Uterus (tissue), 4 donors: ENCODE results near the gene GDF9. TPM values are rescaled to one million over a fixed set of nuclear protein-coding genes. Genes with fewer than 3 reads are reported as not detected.
A peak's percentile ranks its signal among the peaks of the same experiment; 100 is the strongest.

Experiments
- DNase-seq, 2 donors: peaks; one replicate each; pipeline ENCODE4 v3.0.0-alpha.2; 2019 to 2020
- H3K27ac ChIP-seq, 2 donors: fragments of 200-600 bp; sonication (generic); 1 replicate in 1 of 2; 2 replicates in 1 of 2; pipeline ENCODE4 v1.5.1; 2016 to 2018
- H3K27me3 ChIP-seq, 2 donors: fragments of 200-600 bp; sonication (generic); one replicate each; pipeline ENCODE4 v1.5.1; 2018 to 2019; ENCODE audit warnings: control low read depth in 1 of 2
- H3K36me3 ChIP-seq, 2 donors: fragments of 200-600 bp; sonication (generic); one replicate each; pipeline ENCODE4 v1.5.1; 2019; ENCODE audit warnings: control low read depth in 1 of 2
- H3K4me1 ChIP-seq, 2 donors: fragments of 200-600 bp; sonication (generic); one replicate each; pipeline ENCODE4 v1.5.1; 2018 to 2019; ENCODE audit warnings: control low read depth in 1 of 2
- H3K4me3 ChIP-seq, 2 donors: fragments of 200-600 bp; sonication (generic); 1 replicate in 1 of 2; 2 replicates in 1 of 2; pipeline ENCODE4 v1.5.1; 2018 to 2019; ENCODE audit warnings: mild to moderate bottlenecking in 1 of 2
- H3K9me3 ChIP-seq, 2 donors: fragments of 200-600 bp; sonication (generic); one replicate each; pipeline ENCODE4 v1.5.1; 2019; ENCODE audit warnings: control low read depth in 1 of 2
- POLR2A ChIP-seq, 2 donors: fragments of 450-650 bp; IDR thresholded peaks; one replicate each; pipeline ENCODE4 v1.6.1; 2016; ENCODE audit warnings: antibody characterized with exemption in 2 of 2, mild to moderate bottlenecking in 1 of 2, moderate library complexity in 1 of 2
- intact Hi-C: fragments of 100-400 bp; cut with DNase I; formaldehyde crosslinking; loops from one replicate; pipeline ENCODE4 v1.15.1; 2023; ENCODE audit warnings: low total_unique reads
- total RNA-seq, 4 donors: library from RNA; depleted of rRNA in 3 of 4; stranded (reverse); fragments of >200 nt in 3 of 4; gene quantifications; one replicate each; pipeline versions ENCODE4 v1.1.0 to v1.2.4, GENCODE V29; 2014 to 2023
- TF ChIP-seq, protein P1 (sequence below), 4 experiments: fragments of 200-600 bp in 2 of 4; fragments of 450-650 bp in 2 of 4; sonication (generic) in 2 of 4; IDR thresholded peaks; one replicate each; pipeline ENCODE4 v1.5.1; 2016 to 2019; ENCODE audit warnings: antibody characterized with exemption in 4 of 4, mild to moderate bottlenecking in 2 of 4, moderate library complexity in 1 of 4
- donor health status: DM: yes; HTN: yes; CAD: no.

GDF9 gene
- total RNA-seq, 4 donors from 2014 or later = 0.18 to 1.8 (median 0.62) TPM; not detected in 1

- intact Hi-C loops = no loop called here
- no peak overlapping the region for H3K27ac ChIP-seq
- no peak for DNase-seq
- H3K27me3 ChIP-seq = no peaks in the 10 kb centered on the region
- H3K36me3 ChIP-seq = no peaks in the 10 kb centered on the region
- TF ChIP-seq POLR2A (IDR thresholded peaks at IDR 0.05) = no peak
- TF ChIP-seq, protein P1, sequence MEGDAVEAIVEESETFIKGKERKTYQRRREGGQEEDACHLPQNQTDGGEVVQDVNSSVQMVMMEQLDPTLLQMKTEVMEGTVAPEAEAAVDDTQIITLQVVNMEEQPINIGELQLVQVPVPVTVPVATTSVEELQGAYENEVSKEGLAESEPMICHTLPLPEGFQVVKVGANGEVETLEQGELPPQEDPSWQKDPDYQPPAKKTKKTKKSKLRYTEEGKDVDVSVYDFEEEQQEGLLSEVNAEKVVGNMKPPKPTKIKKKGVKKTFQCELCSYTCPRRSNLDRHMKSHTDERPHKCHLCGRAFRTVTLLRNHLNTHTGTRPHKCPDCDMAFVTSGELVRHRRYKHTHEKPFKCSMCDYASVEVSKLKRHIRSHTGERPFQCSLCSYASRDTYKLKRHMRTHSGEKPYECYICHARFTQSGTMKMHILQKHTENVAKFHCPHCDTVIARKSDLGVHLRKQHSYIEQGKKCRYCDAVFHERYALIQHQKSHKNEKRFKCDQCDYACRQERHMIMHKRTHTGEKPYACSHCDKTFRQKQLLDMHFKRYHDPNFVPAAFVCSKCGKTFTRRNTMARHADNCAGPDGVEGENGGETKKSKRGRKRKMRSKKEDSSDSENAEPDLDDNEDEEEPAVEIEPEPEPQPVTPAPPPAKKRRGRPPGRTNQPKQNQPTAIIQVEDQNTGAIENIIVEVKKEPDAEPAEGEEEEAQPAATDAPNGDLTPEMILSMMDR (IDR thresholded peaks at IDR 0.05) = no peak
- no peak overlapping the region for H3K4me3 ChIP-seq
- H3K4me1 ChIP-seq = peaks cover 0 to 5% of the 10 kb centered on the region in 2 donors
- H3K9me3 ChIP-seq = no peaks in the 10 kb centered on the region
Measured at GRCh38 chr5:132890817-132891216, 24.5 kb upstream of the GDF9 start.

DNA sequence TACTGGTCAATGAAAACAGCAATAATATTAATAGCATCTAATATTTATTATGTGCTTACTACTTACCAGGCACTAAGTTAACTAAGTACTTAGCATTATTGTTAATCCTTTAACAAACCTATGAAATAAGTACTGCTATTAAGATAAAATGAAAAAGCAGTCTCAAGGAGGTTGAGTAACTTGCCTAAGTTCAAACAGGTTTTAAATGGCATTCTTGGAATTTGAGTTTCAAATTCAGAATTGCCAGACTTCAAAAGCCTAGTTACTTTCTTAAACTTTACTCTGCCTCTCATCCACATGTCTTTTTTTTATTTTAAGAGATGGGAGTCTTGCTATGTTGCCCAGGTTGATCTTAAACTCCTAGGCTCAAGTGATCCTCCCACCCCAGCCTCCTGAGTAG is 23.2 kb upstream of the GDF9 start:
- H3K36me3 ChIP-seq = no peaks in the 10 kb centered on the region

GRCh38 chr5:132887283-132887682 is 21.0 kb upstream of the GDF9 start:
- Histone ChIP-seq H3K27ac (no peak overlapping the region), H3K36me3 (no peaks in the 10 kb centered on the region), H3K27me3 (no peaks in the 10 kb centered on the region), H3K4me3 (no peak overlapping the region), H3K9me3 (no peaks in the 10 kb centered on the region), H3K4me1 (no peaks in the 10 kb centered on the region)
- no peak for TF ChIP-seq POLR2A (IDR thresholded peaks at IDR 0.05)
- TF ChIP-seq, protein P1 (IDR thresholded peaks at IDR 0.05) = no peak
- DNase-seq = no peak
- intact Hi-C loops = loop anchor here (10.0 kb wide), 1 partner anchor 62 kb away; no protein-coding TSS in a partner anchor

More for the DNA sequence above, 23.2 kb upstream of the GDF9 start:
- H3K27ac ChIP-seq = no peak overlapping the region
- TF ChIP-seq POLR2A (IDR thresholded peaks at IDR 0.05) = no peak
- TF ChIP-seq, protein P1 (IDR thresholded peaks at IDR 0.05) = no peak
- no peaks in the 10 kb centered on the region for H3K9me3 ChIP-seq
- no peaks in the 10 kb centered on the region for H3K27me3 ChIP-seq
- H3K4me1 ChIP-seq = no peaks in the 10 kb centered on the region
- intact Hi-C loops = loop anchor here (10.0 kb wide), 1 partner anchor 65 kb away; no protein-coding TSS in a partner anchor
- no peak for DNase-seq
- H3K4me3 ChIP-seq = no peak overlapping the region

- Histone ChIP-seq H3K27me3 (no peaks in the 10 kb centered on the region), H3K27ac (no peak overlapping the region), H3K36me3 (no peaks in the 10 kb centered on the region), H3K9me3 (no peaks in the 10 kb centered on the region), H3K4me1 (no peaks in the 10 kb centered on the region), H3K4me3 (no peak overlapping the region)
- intact Hi-C loops = loop anchor here (10.0 kb wide), 1 partner anchor 61 kb away; no protein-coding TSS in a partner anchor
- TF ChIP-seq, protein P1 (IDR thresholded peaks at IDR 0.05) = no peak
- TF ChIP-seq POLR2A (IDR thresholded peaks at IDR 0.05) = no peak
- DNase-seq = no peak
Measured at GRCh38 chr5:132886064-132886823, 20.0 kb upstream of the GDF9 start.

- intact Hi-C loops = loop anchor here (10.0 kb wide), 1 partner anchor 60 kb away; no protein-coding TSS in a partner anchor
- no peaks in the 10 kb centered on the region for H3K36me3 ChIP-seq
- no peaks in the 10 kb centered on the region for H3K4me1 ChIP-seq
- no peaks in the 10 kb centered on the region for H3K9me3 ChIP-seq
- DNase-seq = no peak
- H3K27me3 ChIP-seq = no peaks in the 10 kb centered on the region
- peak overlapping the region in 1 of 2 donors; percentile 2 for H3K27ac ChIP-seq
- TF ChIP-seq, protein P1 (IDR thresholded peaks at IDR 0.05) = no peak
- TF ChIP-seq POLR2A (IDR thresholded peaks at IDR 0.05) = no peak
- H3K4me3 ChIP-seq = no peak overlapping the region
Measured at GRCh38 chr5:132884548-132884947, 18.3 kb upstream of the GDF9 start.
